HL-60/S4 (cell line): ENCODE data around the gene SLC38A9.

ENCODE experiments used
- in situ Hi-C: fragments of 300-500 bp; cut with MboI; formaldehyde crosslinking; loops from 2 replicates; pipeline ENCODE4 v1.14.3; 2022; ENCODE audit warnings: low sequenced_read_pairs

Gene SLC38A9

DNA sequence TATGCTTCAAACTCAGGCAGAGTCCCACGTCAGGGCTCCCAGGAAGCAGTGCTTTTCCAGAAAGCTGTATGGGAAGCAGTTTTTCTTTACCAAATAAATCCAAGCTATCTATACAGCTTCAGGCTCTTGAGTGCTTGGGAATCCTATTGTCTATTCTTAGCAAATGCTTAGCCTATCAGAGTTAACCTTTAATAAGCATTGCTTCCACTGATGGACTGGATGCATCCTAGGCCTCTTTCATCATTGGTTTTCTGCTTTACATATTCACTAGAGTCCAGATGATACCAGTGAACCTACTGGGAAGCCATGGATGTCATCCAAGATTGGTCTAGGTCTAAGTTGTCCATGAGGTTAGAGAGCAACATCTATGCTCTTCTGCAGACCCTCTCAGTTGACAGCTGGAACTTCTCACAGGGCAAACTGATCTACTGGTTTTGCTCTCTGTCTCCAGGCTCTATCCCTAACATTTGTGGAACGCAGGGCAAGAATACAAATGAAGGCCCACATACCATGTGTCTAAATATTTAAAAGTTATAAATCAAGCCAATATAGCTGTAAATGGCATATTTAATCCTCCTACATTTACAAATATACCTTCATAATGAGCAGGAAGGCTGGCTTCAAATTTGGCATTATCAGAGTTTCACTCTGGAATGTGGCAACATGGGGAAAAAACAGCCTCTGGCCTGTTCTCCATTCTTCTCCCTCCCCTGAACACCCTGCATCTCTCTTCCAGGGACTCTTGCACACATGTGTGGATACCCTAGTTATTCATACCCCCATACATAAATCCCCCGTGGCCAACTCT is 127.5 kb downstream of the SLC38A9 start:
- in situ Hi-C loops, result no loop called here

DNA sequence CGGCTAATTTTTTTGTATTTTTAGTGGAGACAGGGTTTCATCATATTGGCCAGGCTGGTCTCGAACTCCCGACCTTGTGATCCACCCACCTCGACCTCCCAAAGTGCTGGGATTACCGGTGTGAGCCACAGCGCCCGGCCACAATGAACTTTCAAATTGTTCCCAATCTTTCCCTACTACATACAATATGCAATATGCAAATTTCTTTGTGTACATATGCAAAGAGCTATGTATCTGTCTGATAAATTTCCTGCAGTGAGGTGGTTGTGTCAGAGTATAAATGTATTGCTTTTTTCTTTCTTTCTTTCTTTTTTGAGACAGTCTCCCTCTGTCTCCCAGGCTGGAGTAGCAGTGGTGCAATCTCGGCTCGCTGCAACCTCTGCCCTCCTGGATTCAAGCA is 128.5 kb downstream of the SLC38A9 start:
- in situ Hi-C loops, result no loop called here

DNA sequence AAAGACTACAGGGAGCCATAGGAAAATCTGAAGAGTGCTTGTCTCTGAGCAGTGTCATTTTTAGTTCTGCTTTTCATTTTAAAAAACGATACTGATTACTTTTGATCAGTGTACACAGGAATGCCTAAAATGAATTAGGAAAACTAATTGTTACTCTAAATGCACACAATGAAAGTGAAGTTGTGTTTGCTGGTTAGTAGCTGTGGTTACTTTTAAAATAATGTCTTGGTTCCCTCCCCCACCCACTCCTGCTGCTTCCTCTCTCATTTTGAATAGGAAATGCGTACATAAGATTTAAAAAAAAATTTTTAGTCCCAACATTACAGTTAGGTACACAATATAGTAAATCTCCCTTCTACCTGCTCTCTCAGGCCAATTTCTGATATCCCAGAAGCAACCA is 129.9 kb downstream of the SLC38A9 start:
- in situ Hi-C loops, result no loop called here

DNA sequence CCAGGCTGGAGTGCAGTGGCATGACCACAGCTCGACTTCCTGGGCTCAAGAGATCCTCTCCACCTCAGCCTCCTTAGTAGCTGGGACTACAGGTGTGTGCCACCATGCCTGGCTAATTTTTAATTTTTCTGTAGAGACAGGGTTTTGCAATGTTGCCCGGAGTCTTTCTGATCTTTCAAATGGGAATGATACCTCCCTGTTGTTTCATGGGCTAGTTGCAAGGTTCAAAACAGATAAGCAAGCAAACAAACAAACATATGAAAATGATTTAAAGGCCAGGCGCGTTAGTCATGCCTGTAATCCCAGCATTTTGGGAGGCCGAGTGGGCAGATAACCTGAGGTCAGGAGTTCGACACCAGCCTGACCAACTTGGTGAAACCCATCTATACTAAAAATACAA is 132.1 kb downstream of the SLC38A9 start:
- in situ Hi-C loops, result no loop called here

DNA sequence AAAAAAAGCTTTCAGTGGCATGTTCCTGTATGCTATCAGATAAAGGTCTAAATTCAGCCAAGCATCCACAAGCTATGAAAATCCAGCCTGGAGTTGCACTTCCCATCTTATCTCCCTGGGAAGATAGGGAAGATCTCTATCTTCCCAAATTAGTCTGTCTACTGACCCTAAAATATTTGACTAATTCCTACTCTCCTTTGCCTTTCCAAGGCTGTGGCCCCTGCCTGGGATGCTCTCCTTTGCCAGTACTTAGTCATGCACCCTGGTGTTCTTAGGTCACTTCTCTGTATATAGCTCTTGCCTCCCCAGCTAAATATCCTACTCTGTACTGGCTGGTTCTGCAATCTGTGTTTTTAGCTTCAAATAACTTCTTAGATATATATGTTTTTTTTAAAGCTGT is 133.4 kb downstream of the SLC38A9 start:
- in situ Hi-C loops, result no loop called here

DNA sequence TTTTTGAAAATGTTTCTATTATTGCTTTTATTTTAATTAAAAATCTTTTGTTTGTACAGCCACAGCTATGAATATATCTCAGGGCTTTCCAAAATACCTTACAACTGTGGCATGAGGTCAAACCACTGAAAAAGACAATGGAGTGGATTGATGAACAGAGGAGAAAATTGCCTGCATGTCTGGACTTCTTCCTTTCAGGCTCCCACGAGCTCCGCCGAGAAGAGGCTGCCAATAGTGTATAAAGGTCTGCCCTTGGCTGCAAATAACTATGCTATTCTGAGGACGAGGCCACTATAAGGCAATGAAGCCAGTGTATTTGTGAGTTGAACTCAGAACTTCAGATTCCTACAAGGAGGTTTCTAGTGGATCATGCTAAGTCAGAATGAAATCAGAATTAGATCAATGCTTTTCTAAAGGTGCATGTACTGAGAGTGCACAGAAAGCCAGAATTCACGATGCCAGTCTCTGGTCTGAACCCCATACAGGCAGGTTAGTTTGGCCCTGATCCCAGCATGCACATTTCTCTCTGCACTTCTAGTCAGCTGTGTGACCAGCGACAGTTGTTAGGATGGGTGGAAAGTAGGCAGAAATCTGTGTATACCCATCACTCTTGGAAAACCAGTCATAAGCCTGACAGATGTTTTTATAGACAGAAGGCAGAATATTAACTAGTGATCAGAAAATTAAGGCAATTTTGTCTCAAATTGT is 134.6 kb downstream of the SLC38A9 start:
- in situ Hi-C loops, result no loop called here

DNA sequence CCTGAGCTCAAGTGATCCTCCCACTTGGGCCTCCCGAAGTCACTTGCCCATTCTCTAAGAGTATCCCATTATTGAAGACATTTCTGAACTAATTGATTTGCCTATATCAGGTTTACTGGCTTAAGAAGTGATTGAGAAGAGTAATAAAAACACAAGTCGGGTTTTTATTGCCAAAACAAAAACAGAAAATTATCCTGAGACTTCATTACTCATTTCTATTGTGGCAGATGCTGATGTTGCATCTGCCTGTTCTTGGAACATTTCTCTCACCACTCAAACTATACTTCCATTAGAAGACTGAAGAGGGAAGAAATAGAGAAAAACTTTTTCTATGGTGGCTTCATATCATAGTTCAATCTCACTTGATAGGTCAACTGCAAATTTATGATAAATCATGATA is 135.5 kb downstream of the SLC38A9 start:
- in situ Hi-C loops, result no loop called here
